ENCODE measurements around the gene CLIP1.

The CLIP1 gene

GRCh38 chr12:122238861-122239260 lies 183.6 kb downstream of the CLIP1 start:
- no peak for DNase-seq (ENCODE audit: extremely low read depth, low read depth)
- TF ChIP-seq CTCF (IDR thresholded peaks at IDR 0.05; ENCODE audit: low read depth, low read length): no peak

GRCh38 chr12:122235741-122236140 lies 186.7 kb downstream of the CLIP1 start:
- DNase-seq (ENCODE audit: extremely low read depth, low read depth): no peak
- no peak for TF ChIP-seq CTCF (IDR thresholded peaks at IDR 0.05; ENCODE audit: low read depth, low read length)

- no peak for DNase-seq (ENCODE audit: extremely low read depth, low read depth)
- TF ChIP-seq CTCF (IDR thresholded peaks at IDR 0.05; ENCODE audit: low read depth, low read length): no peak
Observed at GRCh38 chr12:122232691-122233090, 189.8 kb downstream of the CLIP1 start.

- DNase-seq (ENCODE audit: extremely low read depth, low read depth): no peak
- TF ChIP-seq CTCF (IDR thresholded peaks at IDR 0.05; ENCODE audit: low read depth, low read length): no peak
Observed at GRCh38 chr12:122230798-122231197, 191.7 kb downstream of the CLIP1 start.

- no peak for TF ChIP-seq CTCF (IDR thresholded peaks at IDR 0.05; ENCODE audit: low read depth, low read length)
- no peak for DNase-seq (ENCODE audit: extremely low read depth, low read depth)
Observed at GRCh38 chr12:122228092-122228491, 194.4 kb downstream of the CLIP1 start.

GRCh38 chr12:122227341-122227740 lies 195.1 kb downstream of the CLIP1 start:
- TF ChIP-seq CTCF (IDR thresholded peaks at IDR 0.05; ENCODE audit: low read depth, low read length): no peak
- DNase-seq (ENCODE audit: extremely low read depth, low read depth): no peak

- TF ChIP-seq CTCF (IDR thresholded peaks at IDR 0.05; ENCODE audit: low read depth, low read length): no peak
- DNase-seq (ENCODE audit: extremely low read depth, low read depth): no peak
Observed at GRCh38 chr12:122226366-122227125, 195.9 kb downstream of the CLIP1 start.
